T-helper 17 cell (primary cell): ENCODE measurements around the gene CD4. TPM values are rescaled to one million over a fixed set of nuclear protein-coding genes. Genes with fewer than 3 reads are reported as not detected.

Experiments
- ATAC-seq: fragments of 150-1000 bp; cut with Tn5 transposase; 2 replicates; pipeline ENCODE4 v1.10.0; 2021; ENCODE audit warnings: mild to moderate bottlenecking, moderate library complexity
- DNase-seq, 3 donors: peaks; one replicate each; pipeline versions ENCODE4 v3.0.0 to v3.0.0-alpha.2; 2020 to 2021
- H3K9me3 ChIP-seq: one replicate; pipeline ENCODE4 v1.7.0; 2013; ENCODE audit warnings: low read length, mild to moderate bottlenecking; ENCODE audit not compliant: control insufficient read depth, poor library complexity, severe bottlenecking
- H3K27ac Mint-ChIP-seq: one replicate; pipeline ENCODE4 v1.8.0; 2022; ENCODE audit warnings: mild to moderate bottlenecking, moderate library complexity, mixed read lengths
- H3K27me3 Mint-ChIP-seq: one replicate; pipeline ENCODE4 v1.8.0; 2022; ENCODE audit warnings: mixed read lengths
- H3K36me3 Mint-ChIP-seq: one replicate; pipeline ENCODE4 v1.8.0; 2022; ENCODE audit warnings: low read depth, mixed read lengths
- H3K4me1 Mint-ChIP-seq: one replicate; pipeline ENCODE4 v1.8.0; 2022; ENCODE audit warnings: mild to moderate bottlenecking, mixed read lengths
- H3K4me3 Mint-ChIP-seq: one replicate; pipeline ENCODE4 v1.8.0; 2022; ENCODE audit warnings: mild to moderate bottlenecking, moderate library complexity, mixed read lengths
- total RNA-seq, 4 donors: library from RNA in 2 of 4; stranded (reverse) in 2 of 4; gene quantifications; one replicate each; pipeline ENCODE4 v1.2.3 and lab custom pipeline; 2022 to 2026

Gene CD4
- total RNA-seq, 2 donors from 2014 or later = 187 to 205 TPM

- ATAC-seq (no peak), DNase-seq (no peak)
- H3K4me1 Mint-ChIP-seq = peaks cover 22% of the 10 kb centered on the region
- H3K27ac Mint-ChIP-seq = no peak overlapping the region
- H3K4me3 Mint-ChIP-seq = peak overlapping the region; percentile 70
- H3K36me3 Mint-ChIP-seq = peaks cover 7% of the 10 kb centered on the region
- no peaks in the 10 kb centered on the region for H3K9me3 ChIP-seq
- peaks cover 51% of the 10 kb centered on the region for H3K27me3 Mint-ChIP-seq
Observed at GRCh38 chr12:6827437-6827911, 38.1 kb downstream of the CD4 start.

- Mint-ChIP-seq H3K4me3 (peak within 1 kb of the TSS; percentile 95), H3K4me1 (peaks cover 22% of the 10 kb centered on the region), H3K36me3 (peaks cover 7% of the 10 kb centered on the region), H3K27ac (peak within 1 kb of the TSS; percentile 92), H3K27me3 (peaks cover 51% of the 10 kb centered on the region)
- H3K9me3 ChIP-seq = no peaks in the 10 kb centered on the region
- peak in 1 of 3 donors; percentile 25 for DNase-seq
- peak; percentile 58 for ATAC-seq
Observed at GRCh38 chr12:6827982-6828780, 38.9 kb downstream of the CD4 start, which contains the start of gene P3H3. P3H3 (plus strand) TSS chr12:6828407; CDS start chr12:6828441, 34 bp downstream.

- H3K9me3 ChIP-seq = no peaks in the 10 kb centered on the region
- H3K27ac Mint-ChIP-seq = peak overlapping the region; percentile 92
- H3K27me3 Mint-ChIP-seq = peaks cover 51% of the 10 kb centered on the region
- peak in 1 of 3 donors; percentile 33 for DNase-seq
- peak overlapping the region; percentile 95 for H3K4me3 Mint-ChIP-seq
- peak; percentile 66 for ATAC-seq
- peaks cover 7% of the 10 kb centered on the region for H3K36me3 Mint-ChIP-seq
- peaks cover 22% of the 10 kb centered on the region for H3K4me1 Mint-ChIP-seq
Observed at GRCh38 chr12:6828781-6829535, 39.6 kb downstream of the CD4 start.

GRCh38 chr12:6829536-6830220 is 40.4 kb downstream of the CD4 start:
- Mint-ChIP-seq H3K36me3 (peaks cover 6% of the 10 kb centered on the region), H3K4me1 (peaks cover 21% of the 10 kb centered on the region), H3K4me3 (peak overlapping the region; percentile 95), H3K27ac (peak overlapping the region; percentile 92), H3K27me3 (peaks cover 49% of the 10 kb centered on the region)
- no peaks in the 10 kb centered on the region for H3K9me3 ChIP-seq
- DNase-seq = no peak
- no peak for ATAC-seq

GRCh38 chr12:6830286-6830890 is 41.1 kb downstream of the CD4 start:
- Mint-ChIP-seq H3K36me3 (peaks cover 3% of the 10 kb centered on the region), H3K4me3 (peak overlapping the region; percentile 36), H3K27me3 (peaks cover 41% of the 10 kb centered on the region), H3K27ac (no peak overlapping the region), H3K4me1 (peaks cover 22% of the 10 kb centered on the region)
- DNase-seq (no peak), ATAC-seq (no peak)
- no peaks in the 10 kb centered on the region for H3K9me3 ChIP-seq

- Mint-ChIP-seq H3K27ac (no peak overlapping the region), H3K4me1 (peaks cover 21% of the 10 kb centered on the region), H3K4me3 (peak overlapping the region; percentile 36), H3K36me3 (peaks cover 3% of the 10 kb centered on the region), H3K27me3 (peaks cover 36% of the 10 kb centered on the region)
- no peaks in the 10 kb centered on the region for H3K9me3 ChIP-seq
- ATAC-seq = no peak
- DNase-seq = no peak
Observed at GRCh38 chr12:6830999-6831398, 41.7 kb downstream of the CD4 start.

- Mint-ChIP-seq H3K4me1 (peaks cover 22% of the 10 kb centered on the region), H3K27ac (no peak overlapping the region), H3K27me3 (peaks cover 31% of the 10 kb centered on the region), H3K4me3 (no peak overlapping the region), H3K36me3 (peaks cover 3% of the 10 kb centered on the region)
- H3K9me3 ChIP-seq = no peaks in the 10 kb centered on the region
- ATAC-seq = no peak
- no peak for DNase-seq
Observed at GRCh38 chr12:6831450-6831995, 42.2 kb downstream of the CD4 start.

GRCh38 chr12:6832125-6832524 is 42.8 kb downstream of the CD4 start:
- Mint-ChIP-seq H3K4me1 (peaks cover 23% of the 10 kb centered on the region), H3K4me3 (no peak overlapping the region), H3K27ac (no peak overlapping the region), H3K36me3 (peaks cover 3% of the 10 kb centered on the region), H3K27me3 (peaks cover 25% of the 10 kb centered on the region)
- ATAC-seq (no peak), DNase-seq (no peak)
- H3K9me3 ChIP-seq = no peaks in the 10 kb centered on the region

GRCh38 chr12:6833189-6833890 is 44.0 kb downstream of the CD4 start:
- peaks cover 16% of the 10 kb centered on the region for H3K4me1 Mint-ChIP-seq
- DNase-seq = no peak
- peak overlapping the region; percentile 45 for H3K27ac Mint-ChIP-seq

GRCh38 chr12:6834254-6834653 is 44.9 kb downstream of the CD4 start:
- Mint-ChIP-seq H3K27me3 (peaks cover 16% of the 10 kb centered on the region), H3K27ac (peak overlapping the region; percentile 77), H3K36me3 (no peaks in the 10 kb centered on the region), H3K4me1 (peaks cover 12% of the 10 kb centered on the region), H3K4me3 (no peak overlapping the region)
- no peak for ATAC-seq
- no peaks in the 10 kb centered on the region for H3K9me3 ChIP-seq
- no peak for DNase-seq

More at GRCh38 chr12:6833189-6833890, 44.0 kb downstream of the CD4 start:
- ATAC-seq = no peak
- no peaks in the 10 kb centered on the region for H3K9me3 ChIP-seq
- no peak overlapping the region for H3K4me3 Mint-ChIP-seq
- peaks cover 20% of the 10 kb centered on the region for H3K27me3 Mint-ChIP-seq
- no peaks in the 10 kb centered on the region for H3K36me3 Mint-ChIP-seq

GRCh38 chr12:6834873-6835272 is 45.5 kb downstream of the CD4 start:
- no peaks in the 10 kb centered on the region for H3K36me3 Mint-ChIP-seq
- DNase-seq (no peak), ATAC-seq (no peak)
- no peaks in the 10 kb centered on the region for H3K9me3 ChIP-seq
- H3K27me3 Mint-ChIP-seq = peaks cover 14% of the 10 kb centered on the region
- peak overlapping the region; percentile 77 for H3K27ac Mint-ChIP-seq
- H3K4me1 Mint-ChIP-seq = peaks cover 10% of the 10 kb centered on the region
- no peak overlapping the region for H3K4me3 Mint-ChIP-seq

- ATAC-seq (no peak), DNase-seq (no peak)
- no peaks in the 10 kb centered on the region for H3K9me3 ChIP-seq
- H3K27me3 Mint-ChIP-seq = peaks cover 2% of the 10 kb centered on the region
- no peak overlapping the region for H3K27ac Mint-ChIP-seq
- no peak overlapping the region for H3K4me3 Mint-ChIP-seq
- peaks cover 10% of the 10 kb centered on the region for H3K4me1 Mint-ChIP-seq
- H3K36me3 Mint-ChIP-seq = no peaks in the 10 kb centered on the region
Observed at GRCh38 chr12:6836851-6837250, 47.5 kb downstream of the CD4 start.
